ENCODE data around the gene AQP12B.
"Not testable (repeated sequence)": the region's sequence is repeated elsewhere in the genome, so short reads cannot be mapped to it uniquely, and the experiment has no call there.

DNA sequence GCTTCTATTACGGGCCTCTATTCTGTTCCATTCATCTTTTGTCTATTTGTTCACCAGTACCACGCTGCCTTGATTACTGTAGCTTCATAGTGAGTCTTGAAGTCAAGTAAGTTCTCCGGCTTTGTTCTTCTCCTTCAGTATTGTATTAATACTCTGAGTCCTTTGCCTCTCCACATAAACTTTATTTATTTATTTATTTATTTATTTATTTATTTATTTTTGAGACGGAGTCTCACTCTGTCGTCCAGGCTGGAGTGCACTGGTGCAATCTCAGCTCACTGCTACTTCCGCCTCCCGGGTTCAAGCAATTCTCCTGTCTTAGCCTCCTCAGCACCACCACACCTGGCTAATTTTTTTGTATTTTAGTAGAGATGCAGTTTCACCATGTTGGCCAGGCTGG is 22.8 kb downstream of the AQP12B start:
- not testable (repeated sequence) for TF ChIP-seq POLR2A, POLR2AphosphoS5 (IDR thresholded peaks at IDR 0.05; ENCODE audit: low read depth, low read length)
